K562 (cell line): ENCODE data around the gene THSD8. TPM values are rescaled to one million over a fixed set of nuclear protein-coding genes. Genes with fewer than 3 reads are reported as not detected.

Experiments
- ATF7 ChIP-seq: fragments of 450-650 bp; IDR thresholded peaks from 2 replicates; pipeline ENCODE4 v1.7.1; 2014; ENCODE audit warnings: mild to moderate bottlenecking, moderate library complexity
- BCLAF1 ChIP-seq, 2 experiments: fragments of 450-650 bp in 1 of 2; IDR thresholded peaks; 2 replicates each; pipeline ENCODE4 v1.6.1; 2011 to 2017; ENCODE audit warnings: low read depth in 2 of 2, antibody characterized with exemption in 1 of 2, borderline replicate concordance in 1 of 2, low read length in 1 of 2, mild to moderate bottlenecking in 1 of 2, mixed read lengths in 1 of 2; ENCODE audit not compliant: control insufficient read depth in 1 of 2
- DMBX1 ChIP-seq: fragments of 250-450 bp; sonication (Bioruptor Pico); IDR thresholded peaks from 2 replicates; pipeline ENCODE4 v1.8.0; 2022; ENCODE audit warnings: inconsistent platforms, mild to moderate bottlenecking, moderate library complexity, borderline replicate concordance
- E2F1 ChIP-seq: sonication (generic); formaldehyde crosslinking; IDR thresholded peaks from 2 replicates; pipeline ENCODE4 v1.8.1; 2023; ENCODE audit warnings: mild to moderate bottlenecking, missing genetic modification reagents, moderate library complexity
- HIVEP1 ChIP-seq: fragments of 250-450 bp; sonication (Bioruptor Pico); IDR thresholded peaks from 2 replicates; pipeline ENCODE4 v1.4.0; 2020; ENCODE audit warnings: mild to moderate bottlenecking
- HOXB6 ChIP-seq: fragments of 250-450 bp; sonication (Bioruptor Pico); IDR thresholded peaks from 2 replicates; pipeline ENCODE4 v1.5.1; 2022; ENCODE audit warnings: mild to moderate bottlenecking, borderline replicate concordance
- MTF1 ChIP-seq: fragments of 250-450 bp; sonication (Bioruptor Pico); IDR thresholded peaks from 2 replicates; pipeline ENCODE4 v1.9.0; 2021; ENCODE audit warnings: moderate library complexity, mild to moderate bottlenecking, inconsistent platforms, borderline replicate concordance
- SMAD4 ChIP-seq: fragments of 250-450 bp; sonication (Bioruptor Pico); conservative IDR thresholded peaks from 2 replicates; pipeline ENCODE4 v1.8.0; 2021; ENCODE audit warnings: inconsistent platforms, mild to moderate bottlenecking, moderate library complexity
- SUPT5H ChIP-seq: fragments of 450-650 bp; IDR thresholded peaks from 2 replicates; pipeline ENCODE4 v1.6.1; 2016
- YY1 ChIP-seq, 3 experiments: IDR thresholded peaks; 2 replicates each; pipeline ENCODE4 v1.6.1; 2011; ENCODE audit warnings: low read length in 2 of 3, mild to moderate bottlenecking in 2 of 3, moderate library complexity in 2 of 3, borderline replicate concordance in 1 of 3, control low read depth in 1 of 3, low read depth in 1 of 3; ENCODE audit not compliant: insufficient read depth in 3 of 3, insufficient replicate concordance in 2 of 3, control insufficient read depth in 1 of 3, insufficient read length in 1 of 3; ENCODE audit errors: extremely low read depth in 1 of 3
- ZEB2 ChIP-seq: fragments of 450-650 bp; IDR thresholded peaks from 2 replicates; pipeline ENCODE4 v1.6.1; 2016
- ZNF134 ChIP-seq: fragments of 250-450 bp; sonication (Bioruptor Pico); conservative IDR thresholded peaks from 2 replicates; pipeline ENCODE4 v1.4.0; 2020
- ZNF668 ChIP-seq: fragments of 250-450 bp; sonication (Bioruptor Pico); IDR thresholded peaks from 2 replicates; pipeline ENCODE4 v1.8.0; 2022; ENCODE audit warnings: mild to moderate bottlenecking, inconsistent platforms
- ZNF699 ChIP-seq: fragments of 250-450 bp; sonication (Bioruptor Pico); IDR thresholded peaks from 2 replicates; pipeline ENCODE4 v1.8.0; 2021; ENCODE audit warnings: mild to moderate bottlenecking, moderate library complexity; ENCODE audit not compliant: insufficient replicate concordance
- polyA plus RNA-seq, 8 experiments: library from polyadenylated mRNA; depleted of rRNA in 4 of 8; stranded (reverse) in 5 of 8; unstranded in 3 of 8; fragments of >200 nt; fragmentation: Nextera tagmentation in 2 of 8; fragmentation: Illumina TruSeq in 1 of 8; extraction: Ambion mirVana in 2 of 8; extraction: Trizol in 1 of 8; gene quantifications; 2 replicates each; pipeline versions ENCODE4 v1.2.1 to v1.2.3, GENCODE V29; 2011 to 2014; ENCODE audit warnings: inconsistent platforms in 1 of 8, missing spikeins in 1 of 8
- total RNA-seq, 7 experiments: library from RNA; depleted of rRNA in 6 of 7; stranded (reverse); fragments of >200 nt in 6 of 7; fragmentation: Illumina TruSeq in 2 of 7; extraction: Trizol in 2 of 7; gene quantifications; 2 replicates each; pipeline versions ENCODE4 v1.2.1 to v1.2.3, GENCODE V29; 2011 to 2021; ENCODE audit warnings: low replicate concordance in 1 of 7
- TF ChIP-seq, protein P1 (sequence below): sonication (generic); formaldehyde crosslinking; IDR thresholded peaks from 2 replicates; pipeline ENCODE4 v1.8.0; 2023; ENCODE audit warnings: mild to moderate bottlenecking, missing genetic modification reagents
- TF ChIP-seq, protein P2 (sequence below): sonication (generic); formaldehyde crosslinking; IDR thresholded peaks from 2 replicates; pipeline ENCODE4 v1.4.0; 2020; ENCODE audit warnings: mild to moderate bottlenecking, missing genetic modification reagents

The THSD8 gene
- total and polyA plus RNA-seq, 9 of the 15 experiments (the other 6 are each of a cell fraction or from before 2014, with no cell fraction given): 8.4 to 42.4 (median 19.9) TPM; not detected in 2

GRCh38 chr19:12801466-12802266, at the start of gene THSD8, which contains the start of gene PRDX2 (continued):
- TF ChIP-seq, protein P1, sequence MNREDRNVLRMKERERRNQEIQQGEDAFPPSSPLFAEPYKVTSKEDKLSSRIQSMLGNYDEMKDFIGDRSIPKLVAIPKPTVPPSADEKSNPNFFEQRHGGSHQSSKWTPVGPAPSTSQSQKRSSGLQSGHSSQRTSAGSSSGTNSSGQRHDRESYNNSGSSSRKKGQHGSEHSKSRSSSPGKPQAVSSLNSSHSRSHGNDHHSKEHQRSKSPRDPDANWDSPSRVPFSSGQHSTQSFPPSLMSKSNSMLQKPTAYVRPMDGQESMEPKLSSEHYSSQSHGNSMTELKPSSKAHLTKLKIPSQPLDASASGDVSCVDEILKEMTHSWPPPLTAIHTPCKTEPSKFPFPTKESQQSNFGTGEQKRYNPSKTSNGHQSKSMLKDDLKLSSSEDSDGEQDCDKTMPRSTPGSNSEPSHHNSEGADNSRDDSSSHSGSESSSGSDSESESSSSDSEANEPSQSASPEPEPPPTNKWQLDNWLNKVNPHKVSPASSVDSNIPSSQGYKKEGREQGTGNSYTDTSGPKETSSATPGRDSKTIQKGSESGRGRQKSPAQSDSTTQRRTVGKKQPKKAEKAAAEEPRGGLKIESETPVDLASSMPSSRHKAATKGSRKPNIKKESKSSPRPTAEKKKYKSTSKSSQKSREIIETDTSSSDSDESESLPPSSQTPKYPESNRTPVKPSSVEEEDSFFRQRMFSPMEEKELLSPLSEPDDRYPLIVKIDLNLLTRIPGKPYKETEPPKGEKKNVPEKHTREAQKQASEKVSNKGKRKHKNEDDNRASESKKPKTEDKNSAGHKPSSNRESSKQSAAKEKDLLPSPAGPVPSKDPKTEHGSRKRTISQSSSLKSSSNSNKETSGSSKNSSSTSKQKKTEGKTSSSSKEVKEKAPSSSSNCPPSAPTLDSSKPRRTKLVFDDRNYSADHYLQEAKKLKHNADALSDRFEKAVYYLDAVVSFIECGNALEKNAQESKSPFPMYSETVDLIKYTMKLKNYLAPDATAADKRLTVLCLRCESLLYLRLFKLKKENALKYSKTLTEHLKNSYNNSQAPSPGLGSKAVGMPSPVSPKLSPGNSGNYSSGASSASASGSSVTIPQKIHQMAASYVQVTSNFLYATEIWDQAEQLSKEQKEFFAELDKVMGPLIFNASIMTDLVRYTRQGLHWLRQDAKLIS (CRISPR knock-in tag): peak; percentile 74
- TF ChIP-seq HIVEP1 (CRISPR knock-in tag) (no peak), ZNF668 (CRISPR knock-in tag) (0 out of 2 replicates have a peak, but pooled peaks have one; percentile 30), MTF1 (CRISPR knock-in tag) (no peak), HOXB6 (no peak), ZNF699 (CRISPR knock-in tag) (no peak), ZEB2 (no peak), SMAD4 (CRISPR knock-in tag) (peak; percentile 70), DMBX1 (no peak), E2F1 (CRISPR knock-in tag) (no peak), YY1 (IDR thresholded peaks at IDR 0.05; ENCODE audit: borderline replicate concordance in 1 of 3, control insufficient read depth in 1 of 3, extremely low read depth in 1 of 3, insufficient read depth in 3 of 3, insufficient read length in 1 of 3, insufficient replicate concordance in 2 of 3, low read depth in 1 of 3, low read length in 2 of 3) (no peak), ZNF134 (CRISPR knock-in tag) (no peak), ATF7 (peak; percentile 100), SUPT5H (peak; percentile 95), BCLAF1 (IDR thresholded peaks at IDR 0.05; ENCODE audit: borderline replicate concordance in 1 of 2, control insufficient read depth in 1 of 2, low read depth in 2 of 2, low read length in 1 of 2) (peak; percentile 50 to 89; a peak in 2 of 4 replicates)
- TF ChIP-seq, protein P2, sequence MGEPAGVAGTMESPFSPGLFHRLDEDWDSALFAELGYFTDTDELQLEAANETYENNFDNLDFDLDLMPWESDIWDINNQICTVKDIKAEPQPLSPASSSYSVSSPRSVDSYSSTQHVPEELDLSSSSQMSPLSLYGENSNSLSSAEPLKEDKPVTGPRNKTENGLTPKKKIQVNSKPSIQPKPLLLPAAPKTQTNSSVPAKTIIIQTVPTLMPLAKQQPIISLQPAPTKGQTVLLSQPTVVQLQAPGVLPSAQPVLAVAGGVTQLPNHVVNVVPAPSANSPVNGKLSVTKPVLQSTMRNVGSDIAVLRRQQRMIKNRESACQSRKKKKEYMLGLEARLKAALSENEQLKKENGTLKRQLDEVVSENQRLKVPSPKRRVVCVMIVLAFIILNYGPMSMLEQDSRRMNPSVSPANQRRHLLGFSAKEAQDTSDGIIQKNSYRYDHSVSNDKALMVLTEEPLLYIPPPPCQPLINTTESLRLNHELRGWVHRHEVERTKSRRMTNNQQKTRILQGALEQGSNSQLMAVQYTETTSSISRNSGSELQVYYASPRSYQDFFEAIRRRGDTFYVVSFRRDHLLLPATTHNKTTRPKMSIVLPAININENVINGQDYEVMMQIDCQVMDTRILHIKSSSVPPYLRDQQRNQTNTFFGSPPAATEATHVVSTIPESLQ (CRISPR knock-in tag): 0 out of 2 replicates have a peak, but pooled peaks have one; percentile 13
